Activated naive CD4-positive, alpha-beta T cell treated with anti-CD3 and anti-CD28 coated beads, Interleukin-2, amount 50 U/mL, for 72 hours (primary cell): ENCODE data around the gene C3orf20. TPM values are rescaled to one million over a fixed set of nuclear protein-coding genes. Genes with fewer than 3 reads are reported as not detected.

Source experiments
- ATAC-seq, 2 donors: fragments of 150-1000 bp; cut with Tn5 transposase; 2 replicates each; pipeline ENCODE4 v1.10.0; 2021; ENCODE audit warnings: mild to moderate bottlenecking in 2 of 2, moderate library complexity in 2 of 2
- DNase-seq, 2 donors: peaks; one replicate each; pipeline ENCODE4 v3.0.0; 2021 to 2022; ENCODE audit warnings: low spot score in 2 of 2
- H3K27ac Mint-ChIP-seq, 2 donors: one replicate each; pipeline ENCODE4 v1.8.0; 2022; ENCODE audit warnings: mild to moderate bottlenecking in 2 of 2, mixed read lengths in 2 of 2
- H3K36me3 Mint-ChIP-seq, 2 donors: one replicate each; pipeline ENCODE4 v1.8.0; 2022; ENCODE audit warnings: mixed read lengths in 2 of 2
- H3K9me3 Mint-ChIP-seq, 2 donors: one replicate each; pipeline ENCODE4 v1.8.0; 2022; ENCODE audit warnings: mixed read lengths in 2 of 2
- total RNA-seq, 2 donors: library from RNA; stranded (reverse); gene quantifications; one replicate each; pipeline ENCODE4 v1.2.3, GENCODE V29; 2022

The C3orf20 gene
- total RNA-seq, 2 donors from 2014 or later, result 0.56 TPM; not detected in 1

DNA sequence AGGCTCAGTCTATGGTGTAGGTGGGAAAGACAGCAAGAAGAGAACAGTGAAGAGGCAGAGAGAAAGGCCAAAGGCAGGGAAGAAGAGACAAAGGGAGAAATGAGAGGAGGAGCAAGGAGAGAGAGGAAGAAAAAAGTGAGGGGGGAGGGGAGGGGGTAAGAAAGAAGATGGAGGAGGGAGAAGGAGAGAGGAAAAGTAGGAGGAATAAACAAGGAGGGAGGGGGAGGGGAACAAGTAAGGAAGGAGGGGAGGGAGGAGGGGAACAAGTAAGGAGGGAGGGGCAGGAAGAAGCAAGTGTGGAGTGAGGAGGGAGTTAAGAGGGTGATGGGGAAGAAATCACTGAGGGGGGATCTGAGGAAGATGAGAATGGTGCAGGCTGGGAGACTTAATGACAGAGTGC, 98.3 kb downstream of the C3orf20 start:
- DNase-seq (no peak), ATAC-seq (no peak)
- Mint-ChIP-seq H3K9me3 (peaks cover 0 to 5% of the 10 kb centered on the region in 2 donors), H3K27ac (no peak overlapping the region), H3K36me3 (no peaks in the 10 kb centered on the region)

DNA sequence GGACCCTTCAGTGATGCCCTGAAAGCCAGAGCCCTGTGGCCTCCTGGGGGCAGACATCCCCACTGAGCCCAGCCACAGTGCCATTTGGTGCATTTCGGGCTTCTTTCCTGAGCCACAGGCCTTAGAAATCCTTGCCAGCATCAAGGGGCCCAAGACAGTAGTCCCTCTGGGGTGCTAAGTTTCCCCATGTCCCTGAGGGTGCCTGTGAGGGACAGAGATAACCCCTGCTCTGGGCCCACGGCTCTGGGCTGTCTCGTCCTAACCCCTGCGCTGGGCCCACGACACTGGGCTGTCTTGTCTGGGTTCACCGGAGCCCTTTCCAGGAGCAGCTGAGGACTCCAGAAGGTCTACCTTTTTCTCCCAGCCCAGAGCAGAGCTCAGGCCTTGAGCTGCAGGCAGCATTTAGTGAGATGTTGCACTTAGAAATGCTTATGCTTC, 98.8 kb downstream of the C3orf20 start:
- no peak for ATAC-seq
- peak in 1 of 2 donors; percentile 28 for DNase-seq
- Mint-ChIP-seq H3K27ac (no peak overlapping the region), H3K36me3 (peaks cover 0 to 3% of the 10 kb centered on the region in 2 donors), H3K9me3 (peaks cover 1 to 9% of the 10 kb centered on the region in 2 donors)

DNA sequence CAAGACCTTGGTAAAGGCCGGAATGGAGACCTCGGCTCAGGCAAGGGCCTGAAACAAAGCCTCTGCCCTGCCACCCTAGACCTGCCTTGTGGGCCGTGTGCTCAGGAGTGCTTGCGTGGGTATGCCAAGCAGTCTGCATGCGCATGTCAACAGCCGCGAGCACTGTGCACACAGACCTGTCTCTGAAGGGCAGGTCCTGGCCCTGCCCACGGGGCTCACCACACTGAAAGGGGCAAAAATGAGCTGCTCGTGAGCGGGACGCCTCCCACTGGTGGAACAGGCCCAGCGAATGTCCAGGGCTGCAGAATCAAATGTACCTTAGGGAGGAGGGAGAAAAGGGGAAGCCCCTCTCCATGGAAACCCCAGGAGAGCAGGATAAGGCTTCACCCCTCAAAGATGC, 99.5 kb downstream of the C3orf20 start:
- H3K9me3 Mint-ChIP-seq, result peaks cover 4 to 16% of the 10 kb centered on the region in 2 donors
- DNase-seq (peak in 1 of 2 donors; percentile 9), ATAC-seq (no peak)
- no peak overlapping the region for H3K27ac Mint-ChIP-seq
- H3K36me3 Mint-ChIP-seq, result peaks cover 0 to 10% of the 10 kb centered on the region in 2 donors

DNA sequence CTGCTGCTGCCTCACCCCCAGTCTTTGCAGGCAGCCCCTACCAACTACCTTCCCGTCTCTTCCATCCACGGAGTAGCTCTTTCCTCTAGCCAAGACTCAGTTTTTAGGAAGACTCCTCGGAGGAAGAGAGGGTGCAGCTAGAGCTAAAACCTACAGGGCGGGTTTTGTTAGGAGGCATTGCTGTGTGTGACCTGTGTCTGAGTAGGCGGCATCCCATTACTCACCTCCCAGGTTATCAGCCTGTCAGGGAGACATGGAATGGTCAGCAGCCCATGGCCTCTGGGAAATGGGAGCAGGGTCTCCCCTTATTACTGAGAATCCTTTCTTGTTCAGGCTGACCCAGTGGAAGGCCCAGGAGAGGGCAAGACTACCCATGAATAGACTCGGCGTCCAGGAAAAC, 100.1 kb downstream of the C3orf20 start:
- Mint-ChIP-seq H3K27ac (no peak overlapping the region), H3K9me3 (peaks cover 4 to 16% of the 10 kb centered on the region in 2 donors), H3K36me3 (peaks cover 0 to 13% of the 10 kb centered on the region in 2 donors)
- DNase-seq (peak in 1 of 2 donors; percentile 33), ATAC-seq (no peak)

DNA sequence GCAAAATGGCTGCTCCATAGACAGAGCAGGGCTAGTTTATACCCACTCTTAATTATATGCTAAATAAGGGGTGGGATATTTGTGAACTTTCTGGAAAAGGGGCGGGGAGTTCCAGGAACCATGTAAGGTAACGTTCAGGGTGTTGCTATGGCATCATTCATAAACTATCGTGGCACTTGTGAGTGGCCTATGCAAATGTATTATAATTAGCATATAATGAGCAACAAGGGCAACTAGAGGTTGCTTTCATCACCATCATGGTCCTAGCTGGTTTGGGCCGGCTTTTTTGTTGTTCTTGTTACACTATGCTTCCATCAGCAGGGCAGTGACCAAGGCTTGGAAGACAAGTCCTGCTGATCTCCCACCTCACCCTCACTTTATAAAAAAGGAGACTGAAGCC, 100.6 kb downstream of the C3orf20 start:
- Mint-ChIP-seq H3K36me3 (peaks cover 0 to 13% of the 10 kb centered on the region in 2 donors), H3K27ac (peak overlapping the region in 1 of 2 donors; percentile 81), H3K9me3 (peaks cover 4 to 16% of the 10 kb centered on the region in 2 donors)
- DNase-seq (no peak), ATAC-seq (no peak)

GRCh38 chr3:14779069-14779685, 104.2 kb downstream of the C3orf20 start:
- H3K36me3 Mint-ChIP-seq, result peaks cover 0 to 13% of the 10 kb centered on the region in 2 donors
- DNase-seq, result no peak
- no peak overlapping the region for H3K27ac Mint-ChIP-seq
- peaks cover 4 to 16% of the 10 kb centered on the region in 2 donors for H3K9me3 Mint-ChIP-seq
- no peak for ATAC-seq

DNA sequence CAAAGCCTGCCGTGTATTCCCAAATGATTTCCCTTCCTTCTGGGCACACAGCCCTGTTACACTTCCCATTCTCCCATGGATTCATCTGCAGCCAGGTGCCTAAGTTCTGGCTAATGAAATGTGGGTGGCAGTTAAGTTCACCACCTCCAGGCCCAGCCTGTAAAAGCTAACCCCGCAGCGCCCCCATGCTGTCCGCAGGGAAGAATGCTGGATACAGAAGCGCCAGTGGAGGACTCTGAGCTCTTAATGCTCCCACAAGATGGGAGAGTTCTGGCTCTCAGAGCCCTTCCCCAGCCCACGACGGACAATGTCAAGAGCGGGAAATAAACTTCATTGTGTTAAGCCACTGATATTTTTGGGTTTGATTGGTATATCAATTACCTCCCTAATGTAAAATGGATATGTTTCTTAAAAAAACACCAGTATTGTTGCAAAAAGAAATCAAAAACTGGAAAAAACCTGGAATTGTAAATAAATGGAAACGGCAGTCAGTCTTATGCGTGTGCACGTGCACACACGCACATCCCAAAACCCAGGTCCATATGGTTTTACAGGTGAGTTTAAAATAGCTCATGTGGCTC, 106.1 kb downstream of the C3orf20 start:
- peaks cover 0 to 13% of the 10 kb centered on the region in 2 donors for H3K36me3 Mint-ChIP-seq
- H3K27ac Mint-ChIP-seq, result no peak overlapping the region
- ATAC-seq, result peak; percentile 61 to 75
- peaks cover 4 to 16% of the 10 kb centered on the region in 2 donors for H3K9me3 Mint-ChIP-seq
- peak in 1 of 2 donors; percentile 42 for DNase-seq

DNA sequence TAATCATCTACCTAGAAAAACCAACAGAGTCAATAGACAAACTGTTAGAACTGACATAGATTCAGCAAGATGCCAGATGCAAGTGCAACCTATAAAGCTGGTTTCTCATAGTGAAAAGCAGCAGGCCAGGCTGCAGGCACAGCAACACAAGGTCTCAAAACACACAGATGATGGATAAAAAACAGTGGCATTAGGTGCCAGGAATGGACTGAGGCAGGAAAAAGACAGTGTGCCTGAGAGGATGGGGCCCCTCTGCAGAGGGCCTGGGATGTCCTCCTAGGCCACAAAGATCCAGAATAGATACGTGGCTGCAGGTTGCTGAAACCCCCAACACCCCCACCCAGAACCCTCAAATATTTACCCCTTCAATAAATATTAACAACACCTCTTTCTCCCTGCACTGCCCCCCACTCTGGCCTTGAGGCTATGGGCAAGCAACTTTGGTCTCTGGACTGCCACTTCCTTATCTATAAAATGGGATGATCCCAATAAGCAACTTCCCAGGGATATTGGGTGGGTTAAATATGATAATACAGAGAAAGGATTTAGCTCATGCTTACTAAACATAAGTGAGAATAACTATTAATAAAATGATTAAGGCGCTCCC, 108.6 kb downstream of the C3orf20 start:
- Mint-ChIP-seq H3K9me3 (peaks cover 4 to 9% of the 10 kb centered on the region in 2 donors), H3K36me3 (peaks cover 0 to 12% of the 10 kb centered on the region in 2 donors), H3K27ac (no peak overlapping the region)
- ATAC-seq, result no peak
- DNase-seq, result no peak

GRCh38 chr3:14784087-14784681, 109.2 kb downstream of the C3orf20 start:
- no peak for ATAC-seq
- H3K27ac Mint-ChIP-seq, result no peak overlapping the region
- H3K9me3 Mint-ChIP-seq, result peaks cover 0 to 3% of the 10 kb centered on the region in 2 donors
- DNase-seq, result no peak
- H3K36me3 Mint-ChIP-seq, result peaks cover 0 to 6% of the 10 kb centered on the region in 2 donors

- ATAC-seq (no peak), DNase-seq (no peak)
- Mint-ChIP-seq H3K27ac (no peak overlapping the region), H3K36me3 (no peaks in the 10 kb centered on the region), H3K9me3 (no peaks in the 10 kb centered on the region)
These were observed 110.5 kb downstream of the C3orf20 start for GRCh38 chr3:14785207-14786155.

DNA sequence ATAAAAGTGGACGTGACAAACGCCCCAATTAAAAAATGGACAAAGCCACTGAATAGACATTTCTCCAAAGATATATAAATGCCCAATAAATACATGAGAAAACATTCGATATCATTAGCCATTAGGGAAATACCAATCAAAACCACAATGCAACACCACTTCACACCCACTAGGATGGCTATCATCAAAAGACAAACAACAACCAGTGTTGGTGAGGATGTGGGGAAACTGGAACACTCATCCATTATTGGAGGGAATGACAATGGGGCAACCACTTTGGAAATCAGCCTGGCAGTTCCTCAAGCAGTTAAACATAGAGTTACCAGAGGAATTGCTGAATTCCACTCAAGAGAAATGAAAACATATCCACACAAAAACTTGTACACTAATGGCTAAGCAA, 111.4 kb downstream of the C3orf20 start:
- no peak overlapping the region for H3K27ac Mint-ChIP-seq
- H3K9me3 Mint-ChIP-seq, result no peaks in the 10 kb centered on the region
- ATAC-seq (no peak), DNase-seq (no peak)
- H3K36me3 Mint-ChIP-seq, result no peaks in the 10 kb centered on the region

DNA sequence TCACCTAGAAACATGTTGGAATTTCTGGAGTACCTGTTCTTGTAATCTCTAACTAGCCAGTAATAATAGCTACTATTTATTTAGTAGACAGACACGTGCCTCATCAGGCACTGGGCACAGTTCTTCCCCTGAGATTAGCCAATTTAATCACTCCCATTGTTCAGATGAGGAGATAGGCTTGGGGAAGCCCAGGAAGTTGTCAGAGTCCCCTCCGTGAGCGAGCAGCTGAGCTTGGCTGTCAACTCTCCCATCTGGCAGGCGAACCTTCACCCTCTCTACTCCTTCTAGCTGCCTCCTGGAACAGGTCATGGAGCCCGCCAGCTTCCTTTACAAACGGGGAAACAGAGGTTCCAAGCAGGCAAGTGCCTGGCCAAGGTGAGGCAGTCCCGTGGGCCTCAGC, 112.7 kb downstream of the C3orf20 start:
- no peaks in the 10 kb centered on the region for H3K36me3 Mint-ChIP-seq
- DNase-seq (no peak), ATAC-seq (no peak)
- H3K27ac Mint-ChIP-seq, result no peak overlapping the region
- H3K9me3 Mint-ChIP-seq, result no peaks in the 10 kb centered on the region

DNA sequence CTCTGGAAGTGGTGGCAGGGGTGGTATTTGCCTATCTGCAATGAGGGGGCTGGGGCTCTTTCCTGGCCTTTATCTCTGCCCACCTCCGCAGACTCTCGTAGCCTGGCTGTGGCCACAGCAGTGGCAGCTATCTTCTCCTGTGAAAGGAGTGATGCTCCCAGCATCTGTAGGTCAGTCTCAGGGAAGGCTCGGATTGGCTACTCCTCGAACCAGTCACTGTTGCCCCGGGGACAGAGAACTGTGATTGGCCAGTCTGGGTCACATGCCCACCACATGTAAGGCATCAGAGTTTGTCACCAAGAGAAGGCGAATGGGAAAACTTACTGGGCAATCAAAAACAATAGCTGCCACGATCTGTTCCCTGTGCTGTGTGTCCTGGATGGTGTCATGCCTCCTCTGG, 113.7 kb downstream of the C3orf20 start:
- Mint-ChIP-seq H3K9me3 (no peaks in the 10 kb centered on the region), H3K27ac (no peak overlapping the region), H3K36me3 (no peaks in the 10 kb centered on the region)
- no peak for DNase-seq
- ATAC-seq, result no peak

GRCh38 chr3:14789221-14789620, 114.3 kb downstream of the C3orf20 start:
- ATAC-seq, result no peak
- no peaks in the 10 kb centered on the region for H3K9me3 Mint-ChIP-seq
- no peaks in the 10 kb centered on the region for H3K36me3 Mint-ChIP-seq
- no peak for DNase-seq
- no peak overlapping the region for H3K27ac Mint-ChIP-seq

- no peaks in the 10 kb centered on the region for H3K36me3 Mint-ChIP-seq
- peak overlapping the region in 1 of 2 donors; percentile 12 for H3K27ac Mint-ChIP-seq
- H3K9me3 Mint-ChIP-seq, result no peaks in the 10 kb centered on the region
- ATAC-seq (no peak), DNase-seq (no peak)
These were observed 114.8 kb downstream of the C3orf20 start for GRCh38 chr3:14789640-14790285.
